CD14-positive monocyte (primary cell): ENCODE measurements around the gene FBXL5. TPM values are rescaled to one million over a fixed set of nuclear protein-coding genes. Genes with fewer than 3 reads are reported as not detected.
A peak's percentile ranks its signal among the peaks of the same experiment; 100 is the strongest.

Experiments
- DNase-seq, 3 donors: peaks; one replicate each; pipeline ENCODE4 v3.0.0-alpha.2; 2011 to 2022
- H2AFZ ChIP-seq: 2 replicates; pipeline ENCODE4 v1.6.0; 2012; ENCODE audit warnings: mild to moderate bottlenecking, low read depth, low read length, inconsistent platforms; ENCODE audit not compliant: insufficient read depth, poor library complexity, severe bottlenecking
- H3K27ac ChIP-seq, 2 donors: 1 replicate in 1 of 2; 2 replicates in 1 of 2; pipeline ENCODE4 v1.5.1; 2012 to 2013; ENCODE audit warnings: low read length in 2 of 2, control low read depth in 1 of 2, inconsistent platforms in 1 of 2, low read depth in 1 of 2, mild to moderate bottlenecking in 1 of 2
- H3K27me3 ChIP-seq, 2 donors: one replicate each; pipeline versions ENCODE4 v1.6.0 to v1.6.1; 2011 to 2013; ENCODE audit warnings: low read length in 2 of 2; ENCODE audit not compliant: control insufficient read depth in 2 of 2, insufficient read depth in 2 of 2
- H3K36me3 ChIP-seq, 2 donors: replicated peaks in 1 of 2; 1 replicate in 1 of 2; 2 replicates in 1 of 2; pipeline versions ENCODE4 v1.5.1 to v1.6.1; 2012 to 2013; ENCODE audit warnings: low read length in 2 of 2, control low read depth in 1 of 2, inconsistent platforms in 1 of 2, mild to moderate bottlenecking in 1 of 2; ENCODE audit not compliant: insufficient read depth in 2 of 2, control insufficient read depth in 1 of 2
- H3K4me1 ChIP-seq, 2 donors: 1 replicate in 1 of 2; 2 replicates in 1 of 2; pipeline versions ENCODE4 v1.5.1 to v1.6.1; 2012 to 2013; ENCODE audit warnings: low read length in 2 of 2, control low read depth in 1 of 2, inconsistent platforms in 1 of 2, mild to moderate bottlenecking in 1 of 2, moderate library complexity in 1 of 2; ENCODE audit not compliant: insufficient read depth in 2 of 2, control insufficient read depth in 1 of 2
- H3K4me2 ChIP-seq: replicated peaks from 2 replicates; pipeline ENCODE3; 2012; ENCODE audit warnings: low read length, moderate library complexity, mild to moderate bottlenecking; ENCODE audit not compliant: poor library complexity, severe bottlenecking; ENCODE audit errors: extremely low read depth
- H3K4me3 ChIP-seq, 3 experiments: fragments of 200-600 bp in 1 of 3; sonication (generic) in 1 of 3; replicated peaks in 1 of 3; 1 replicate in 2 of 3; 2 replicates in 1 of 3; pipeline ENCODE4 v1.5.1; 2011 to 2013; ENCODE audit warnings: low read length in 3 of 3, mild to moderate bottlenecking in 3 of 3, control low read depth in 2 of 3, low read depth in 2 of 3, inconsistent platforms in 1 of 3, moderate library complexity in 1 of 3
- H3K79me2 ChIP-seq: 2 replicates; pipeline ENCODE4 v1.6.0; 2012; ENCODE audit warnings: mild to moderate bottlenecking, control low read depth, inconsistent platforms, low read length, moderate library complexity; ENCODE audit not compliant: insufficient read depth
- H3K9ac ChIP-seq: 2 replicates; pipeline ENCODE4 v1.6.0; 2017; ENCODE audit warnings: low read length, mild to moderate bottlenecking; ENCODE audit not compliant: insufficient read depth, poor library complexity, severe bottlenecking
- H3K9me3 ChIP-seq, 2 donors: replicated peaks in 1 of 2; 1 replicate in 1 of 2; 2 replicates in 1 of 2; pipeline versions ENCODE4 v1.5.1 to v1.6.1; 2012 to 2013; ENCODE audit warnings: low read length in 2 of 2, control low read depth in 1 of 2; ENCODE audit not compliant: control insufficient read depth in 1 of 2, insufficient read depth in 1 of 2
- H4K20me1 ChIP-seq: 2 replicates; pipeline ENCODE4 v1.6.0; 2012; ENCODE audit warnings: mild to moderate bottlenecking, low read length, control low read depth, moderate library complexity; ENCODE audit not compliant: insufficient read depth
- H3K27ac Mint-ChIP-seq, 7 donors: one replicate each; pipeline ENCODE4 v1.8.0; 2020; ENCODE audit warnings: mild to moderate bottlenecking in 7 of 7, mixed read lengths in 7 of 7, moderate library complexity in 6 of 7, inconsistent platforms in 2 of 7
- H3K27me3 Mint-ChIP-seq, 3 donors: one replicate each; pipeline ENCODE4 v1.8.0; 2021 to 2022; ENCODE audit warnings: low read depth in 3 of 3, mild to moderate bottlenecking in 3 of 3, mixed read lengths in 3 of 3, moderate library complexity in 3 of 3, inconsistent platforms in 1 of 3
- H3K36me3 Mint-ChIP-seq, 2 donors: one replicate each; pipeline ENCODE4 v1.8.0; 2020; ENCODE audit warnings: mixed read lengths in 2 of 2, inconsistent platforms in 1 of 2, mild to moderate bottlenecking in 1 of 2
- H3K4me1 Mint-ChIP-seq: one replicate; pipeline ENCODE4 v1.8.0; 2020; ENCODE audit warnings: mild to moderate bottlenecking, mixed read lengths
- H3K4me3 Mint-ChIP-seq, 2 donors: one replicate each; pipeline ENCODE4 v1.8.0; 2020; ENCODE audit warnings: mild to moderate bottlenecking in 2 of 2, mixed read lengths in 2 of 2, moderate library complexity in 1 of 2
- H3K9me3 Mint-ChIP-seq, 7 donors: one replicate each; pipeline ENCODE4 v1.8.0; 2020 to 2022; ENCODE audit warnings: mixed read lengths in 7 of 7, mild to moderate bottlenecking in 6 of 7, moderate library complexity in 6 of 7, inconsistent platforms in 2 of 7
- CTCF ChIP-seq: fragments of 200-600 bp; IDR thresholded peaks from one replicate; pipeline ENCODE4 v1.8.0; 2022; ENCODE audit warnings: antibody characterized with exemption, mild to moderate bottlenecking
- WGBS: methylation state at CpG from one replicate; pipeline ENCODE4 v1.1.5; 2013; ENCODE audit warnings: missing lambda C conversion rate; ENCODE audit not compliant: insufficient coverage; 5-methylcytosine and 5-hydroxymethylcytosine counted together
- intact Hi-C, 2 donors: fragments of 100-400 bp; cut with micrococcal nuclease; formaldehyde crosslinking; loops; one replicate each; pipeline versions ENCODE4 v1.15.0 to v1.15.1; 2023
- polyA plus RNA-seq, 3 donors: library from polyadenylated mRNA; depleted of rRNA in 1 of 3; unstranded in 2 of 3; stranded (reverse) in 1 of 3; fragments of 300-500 nt in 2 of 3; fragments of >200 nt in 1 of 3; fragmentation: Illumina TruSeq in 2 of 3; gene quantifications; 1 replicate in 2 of 3; 2 replicates in 1 of 3; pipeline ENCODE4 v1.2.3, GENCODE V29; 2012 to 2021

FBXL5 gene
- polyA plus RNA-seq, 3 donors, result 172 to 518 (median 484) TPM

GRCh38 chr4:15558561-15558960 lies 96.6 kb downstream of the FBXL5 start:
- TF ChIP-seq CTCF, result no peak
- Mint-ChIP-seq H3K9me3 (peaks cover 0 to 3% (median 0%) of the 10 kb centered on the region in 7 donors), H3K4me3 (no peak overlapping the region), H3K27me3 (peaks cover 0 to 4% (median 0%) of the 10 kb centered on the region in 3 donors), H3K36me3 (peaks cover 33 to 40% of the 10 kb centered on the region in 2 donors), H3K27ac (no peak overlapping the region), H3K4me1 (peaks cover 20% of the 10 kb centered on the region)
- no peaks in the 10 kb centered on the region for H3K27me3 ChIP-seq
- H3K4me1 ChIP-seq, result peaks cover 15 to 19% of the 10 kb centered on the region in 2 donors
- intact Hi-C loops, result no loop called here
- no peak overlapping the region for H3K27ac ChIP-seq
- no peak overlapping the region for H3K4me2 ChIP-seq
- peaks cover 6% of the 10 kb centered on the region for H4K20me1 ChIP-seq
- H3K9ac ChIP-seq, result no peak overlapping the region
- no peak for DNase-seq
- no peak overlapping the region for H2AFZ ChIP-seq
- WGBS, result no CpG with 5 or more reads among the region's 2 CpGs
- no peak overlapping the region for H3K4me3 ChIP-seq
- H3K36me3 ChIP-seq, result peaks cover 8 to 27% of the 10 kb centered on the region in 2 donors
- H3K9me3 ChIP-seq, result no peaks in the 10 kb centered on the region
- no peaks in the 10 kb centered on the region for H3K79me2 ChIP-seq

- H4K20me1 ChIP-seq, result peaks cover 6% of the 10 kb centered on the region
- peaks cover 30 to 37% of the 10 kb centered on the region in 2 donors for H3K36me3 Mint-ChIP-seq
- H3K4me3 Mint-ChIP-seq, result no peak overlapping the region
- 100% methylated on average over 2 of the region's 2 CpGs for WGBS
- H3K9ac ChIP-seq, result no peak overlapping the region
- peaks cover 0 to 4% (median 0%) of the 10 kb centered on the region in 3 donors for H3K27me3 Mint-ChIP-seq
- H3K4me2 ChIP-seq, result no peak overlapping the region
- H3K9me3 Mint-ChIP-seq, result peaks cover 0 to 3% (median 0%) of the 10 kb centered on the region in 7 donors
- no peaks in the 10 kb centered on the region for H3K79me2 ChIP-seq
- no peak overlapping the region for H3K27ac ChIP-seq
- intact Hi-C loops, result no loop called here
- TF ChIP-seq CTCF, result no peak
- H3K4me1 ChIP-seq, result peaks cover 15 to 19% of the 10 kb centered on the region in 2 donors
- no peaks in the 10 kb centered on the region for H3K9me3 ChIP-seq
- no peaks in the 10 kb centered on the region for H3K27me3 ChIP-seq
- H3K4me1 Mint-ChIP-seq, result peaks cover 20% of the 10 kb centered on the region
- H3K36me3 ChIP-seq, result peaks cover 3 to 21% of the 10 kb centered on the region in 2 donors
- no peak overlapping the region for H2AFZ ChIP-seq
- no peak overlapping the region for H3K4me3 ChIP-seq
- DNase-seq, result no peak
- peak overlapping the region in 2 of 7 donors; percentile 14 to 15 for H3K27ac Mint-ChIP-seq
Observed at GRCh38 chr4:15557786-15558550, 97.2 kb downstream of the FBXL5 start.
